ENCODE measurements around the gene GLCE. TPM values are rescaled to one million over a fixed set of nuclear protein-coding genes. Genes with fewer than 3 reads are reported as not detected.

Gene GLCE
- total RNA-seq, 1 experiment from 2014 or later, result 10.2 TPM

DNA sequence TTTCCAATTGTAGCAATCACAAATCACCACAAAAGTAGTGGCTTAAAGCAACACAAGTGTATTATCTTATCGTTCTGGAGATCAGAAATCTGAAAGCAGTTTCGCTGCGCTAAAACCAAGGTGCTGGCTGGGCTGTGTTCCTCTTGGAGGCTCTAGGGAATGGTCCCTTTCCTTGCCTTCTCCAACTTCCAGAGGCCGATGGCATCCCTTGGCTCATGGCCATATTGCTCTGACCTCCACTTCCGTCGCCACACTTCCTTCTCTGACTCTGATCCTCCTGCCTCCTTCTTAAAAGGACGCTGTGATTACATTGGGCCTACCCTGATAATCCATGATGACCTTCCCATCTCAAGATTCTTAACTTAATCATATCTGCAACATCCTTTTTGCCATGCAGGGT, 127.6 kb downstream of the GLCE start:
- TF ChIP-seq, protein P1, sequence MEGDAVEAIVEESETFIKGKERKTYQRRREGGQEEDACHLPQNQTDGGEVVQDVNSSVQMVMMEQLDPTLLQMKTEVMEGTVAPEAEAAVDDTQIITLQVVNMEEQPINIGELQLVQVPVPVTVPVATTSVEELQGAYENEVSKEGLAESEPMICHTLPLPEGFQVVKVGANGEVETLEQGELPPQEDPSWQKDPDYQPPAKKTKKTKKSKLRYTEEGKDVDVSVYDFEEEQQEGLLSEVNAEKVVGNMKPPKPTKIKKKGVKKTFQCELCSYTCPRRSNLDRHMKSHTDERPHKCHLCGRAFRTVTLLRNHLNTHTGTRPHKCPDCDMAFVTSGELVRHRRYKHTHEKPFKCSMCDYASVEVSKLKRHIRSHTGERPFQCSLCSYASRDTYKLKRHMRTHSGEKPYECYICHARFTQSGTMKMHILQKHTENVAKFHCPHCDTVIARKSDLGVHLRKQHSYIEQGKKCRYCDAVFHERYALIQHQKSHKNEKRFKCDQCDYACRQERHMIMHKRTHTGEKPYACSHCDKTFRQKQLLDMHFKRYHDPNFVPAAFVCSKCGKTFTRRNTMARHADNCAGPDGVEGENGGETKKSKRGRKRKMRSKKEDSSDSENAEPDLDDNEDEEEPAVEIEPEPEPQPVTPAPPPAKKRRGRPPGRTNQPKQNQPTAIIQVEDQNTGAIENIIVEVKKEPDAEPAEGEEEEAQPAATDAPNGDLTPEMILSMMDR (IDR thresholded peaks at IDR 0.05; ENCODE audit: insufficient read depth in 1 of 2, low read depth in 1 of 2, low read length in 1 of 2, severe bottlenecking in 1 of 2, unreplicated experiment in 1 of 2), result no peak
- H3K9me3 Mint-ChIP-seq (ENCODE audit: unreplicated experiment), result no peaks in the 10 kb centered on the region
- ChIA-PET POLR2A (no interaction called here), CTCF (no interaction called here)
- H3K27ac Mint-ChIP-seq (ENCODE audit: unreplicated experiment), result no peak overlapping the region
- H3K27me3 ChIP-seq (replicated peaks; ENCODE audit: control insufficient read depth, insufficient read depth, low read length), result no peaks in the 10 kb centered on the region
- H3K4me1 Mint-ChIP-seq (ENCODE audit: low read depth, unreplicated experiment), result peaks cover 8% of the 10 kb centered on the region
- no peak for DNase-seq
- BruUV-seq (replicated peaks), result no TSS peak
- no peak overlapping the region for H3K4me3 ChIP-seq (ENCODE audit: low read depth, low read length)
- H3K9me3 ChIP-seq, result no peaks in the 10 kb centered on the region
- no peak overlapping the region for H3K4me3 Mint-ChIP-seq (ENCODE audit: unreplicated experiment)
- H3K27me3 Mint-ChIP-seq (ENCODE audit: insufficient read depth, unreplicated experiment), result no peaks in the 10 kb centered on the region
- H3K36me3 Mint-ChIP-seq (ENCODE audit: insufficient read depth, unreplicated experiment), result no peaks in the 10 kb centered on the region
- no peaks in the 10 kb centered on the region for H3K36me3 ChIP-seq (ENCODE audit: control insufficient read depth, insufficient read depth, low read length)
- peaks cover 22% of the 10 kb centered on the region for H3K4me1 ChIP-seq
- intact Hi-C loops (cut with micrococcal nuclease; ENCODE audit: unreplicated experiment), result no loop called here

DNA sequence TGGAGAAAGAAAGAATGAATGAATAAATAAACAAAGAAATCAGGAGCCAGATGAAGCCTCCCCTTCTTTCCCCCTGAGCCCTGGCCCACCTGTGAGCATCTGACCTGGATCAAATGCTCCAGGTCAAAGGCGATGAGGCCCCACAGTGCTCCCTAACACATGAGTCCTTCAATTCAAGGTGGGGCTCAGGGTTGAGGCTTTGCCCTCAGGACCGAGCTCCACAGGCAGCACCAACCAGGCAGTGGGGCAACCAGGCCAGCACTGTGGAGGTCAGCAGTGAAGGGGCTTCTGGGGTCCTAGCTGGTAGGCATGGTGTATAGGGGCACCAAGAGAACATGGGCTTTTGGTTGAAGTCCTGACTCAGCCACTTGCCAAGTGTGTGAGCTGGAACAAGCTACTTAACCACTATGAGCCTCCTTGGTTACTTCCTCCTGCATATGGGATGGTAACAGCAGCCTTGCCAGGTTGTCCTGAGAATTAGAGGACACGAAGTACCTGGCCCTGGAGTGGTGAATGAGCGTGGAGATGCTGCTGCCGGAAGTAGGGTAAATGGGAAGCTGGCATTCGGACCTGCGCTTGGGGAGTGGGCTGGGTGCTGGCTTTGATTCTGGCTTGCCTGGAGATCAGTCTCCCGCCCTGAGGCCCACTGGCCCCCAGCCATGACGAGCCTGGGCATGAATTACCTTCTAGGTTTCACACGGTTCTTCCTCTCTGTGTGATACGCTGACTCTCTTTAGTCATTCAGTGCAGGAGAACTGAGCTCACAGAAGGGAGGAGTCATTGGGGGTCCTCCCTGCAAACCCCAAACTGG, 128.3 kb downstream of the GLCE start:
- Histone ChIP-seq H3K27me3 (replicated peaks; ENCODE audit: control insufficient read depth, insufficient read depth, low read length) (no peaks in the 10 kb centered on the region), H3K4me3 (ENCODE audit: low read depth, low read length) (no peak overlapping the region), H3K36me3 (ENCODE audit: control insufficient read depth, insufficient read depth, low read length) (no peaks in the 10 kb centered on the region), H3K9me3 (no peaks in the 10 kb centered on the region), H3K4me1 (peaks cover 22% of the 10 kb centered on the region)
- intact Hi-C loops (cut with micrococcal nuclease; ENCODE audit: unreplicated experiment), result no loop called here
- H3K27me3 Mint-ChIP-seq (ENCODE audit: insufficient read depth, unreplicated experiment), result no peaks in the 10 kb centered on the region
- POLR2A ChIA-PET, result interaction anchor here (0.6 kb wide), 1 partner anchor 22 kb away, joined by 3 read pairs; no protein-coding TSS in a partner anchor
- TF ChIP-seq, protein P1 (IDR thresholded peaks at IDR 0.05; ENCODE audit: insufficient read depth in 1 of 2, low read depth in 1 of 2, low read length in 1 of 2, severe bottlenecking in 1 of 2, unreplicated experiment in 1 of 2), result no peak
- H3K9me3 Mint-ChIP-seq (ENCODE audit: unreplicated experiment), result no peaks in the 10 kb centered on the region
- H3K36me3 Mint-ChIP-seq (ENCODE audit: insufficient read depth, unreplicated experiment), result no peaks in the 10 kb centered on the region
- BruUV-seq (replicated peaks), result no TSS peak
- H3K4me1 Mint-ChIP-seq (ENCODE audit: low read depth, unreplicated experiment), result peaks cover 8% of the 10 kb centered on the region
- H3K4me3 Mint-ChIP-seq (ENCODE audit: unreplicated experiment), result no peak overlapping the region
- no peak for DNase-seq
- H3K27ac Mint-ChIP-seq (ENCODE audit: unreplicated experiment), result no peak overlapping the region
- CTCF ChIA-PET, result interaction anchor here (0.9 to 1.1 kb wide), 2 partner anchors 174 to 230 kb away, joined by 3 read pairs; no protein-coding TSS in a partner anchor

DNA sequence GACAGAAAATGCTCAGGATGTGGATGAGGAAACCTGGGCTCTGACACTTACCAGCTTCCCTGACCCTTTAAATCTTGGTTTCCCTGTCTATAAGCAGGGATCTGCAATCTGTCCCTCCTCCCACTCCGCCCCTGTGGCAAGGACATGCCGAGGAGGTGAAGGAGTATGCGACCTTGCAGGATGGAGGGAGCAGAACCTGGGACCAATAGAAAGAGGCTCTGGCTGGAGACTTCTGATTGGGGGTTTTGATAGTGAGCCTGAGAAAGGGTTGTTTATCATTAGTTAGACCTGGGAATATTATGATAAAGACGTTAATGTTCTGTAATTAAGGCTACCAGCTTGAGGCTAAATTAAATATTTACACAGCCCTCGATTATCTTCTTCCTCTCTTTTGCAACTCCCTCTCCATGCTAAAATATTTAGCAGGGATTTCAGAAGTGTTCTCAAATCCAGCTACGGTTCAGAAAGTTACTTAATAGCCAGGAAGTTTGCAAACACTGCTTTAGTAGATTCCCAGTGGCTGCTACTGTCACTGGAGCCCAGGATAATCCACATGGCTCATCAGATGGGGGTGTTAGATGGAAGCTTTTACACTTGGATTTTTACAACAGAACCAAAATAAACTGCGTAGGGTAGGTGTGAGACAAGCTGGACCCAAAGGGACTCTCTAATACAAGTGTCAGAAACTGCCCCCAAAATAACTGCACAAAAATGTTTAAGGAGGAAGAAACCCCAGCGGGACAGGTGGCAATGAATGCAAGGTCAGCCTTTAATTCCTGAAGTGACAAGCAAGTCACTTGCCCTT, 129.1 kb downstream of the GLCE start:
- H3K9me3 Mint-ChIP-seq (ENCODE audit: unreplicated experiment), result no peaks in the 10 kb centered on the region
- no peak overlapping the region for H3K4me3 ChIP-seq (ENCODE audit: low read depth, low read length)
- H3K36me3 ChIP-seq (ENCODE audit: control insufficient read depth, insufficient read depth, low read length), result no peaks in the 10 kb centered on the region
- peak overlapping the region; percentile 36 for H3K4me3 Mint-ChIP-seq (ENCODE audit: unreplicated experiment)
- peak in 1 of 2 experiments; percentile 26 for DNase-seq
- peaks cover 8% of the 10 kb centered on the region for H3K4me1 Mint-ChIP-seq (ENCODE audit: low read depth, unreplicated experiment)
- POLR2A ChIA-PET, result interaction anchor here (0.6 kb wide), 1 partner anchor 23 kb away, joined by 3 read pairs; no protein-coding TSS in a partner anchor
- no peaks in the 10 kb centered on the region for H3K36me3 Mint-ChIP-seq (ENCODE audit: insufficient read depth, unreplicated experiment)
- intact Hi-C loops (cut with micrococcal nuclease; ENCODE audit: unreplicated experiment), result loop anchor here (10.0 kb wide), 1 partner anchor 105 kb away; no protein-coding TSS in a partner anchor
- BruUV-seq (replicated peaks), result no TSS peak
- no peaks in the 10 kb centered on the region for H3K27me3 Mint-ChIP-seq (ENCODE audit: insufficient read depth, unreplicated experiment)
- CTCF ChIA-PET, result interaction anchor here (0.9 to 1.1 kb wide), 2 partner anchors 174 to 230 kb away, joined by 3 read pairs; no protein-coding TSS in a partner anchor
- H3K4me1 ChIP-seq, result peaks cover 22% of the 10 kb centered on the region
- H3K27ac Mint-ChIP-seq (ENCODE audit: unreplicated experiment), result peak overlapping the region; percentile 28
- no peaks in the 10 kb centered on the region for H3K9me3 ChIP-seq
- H3K27me3 ChIP-seq (replicated peaks; ENCODE audit: control insufficient read depth, insufficient read depth, low read length), result no peaks in the 10 kb centered on the region
- TF ChIP-seq, protein P1 (IDR thresholded peaks at IDR 0.05; ENCODE audit: insufficient read depth in 1 of 2, low read depth in 1 of 2, low read length in 1 of 2, severe bottlenecking in 1 of 2, unreplicated experiment in 1 of 2), result no peak
